Measurements from ENCODE around the gene GPR87.

DNA sequence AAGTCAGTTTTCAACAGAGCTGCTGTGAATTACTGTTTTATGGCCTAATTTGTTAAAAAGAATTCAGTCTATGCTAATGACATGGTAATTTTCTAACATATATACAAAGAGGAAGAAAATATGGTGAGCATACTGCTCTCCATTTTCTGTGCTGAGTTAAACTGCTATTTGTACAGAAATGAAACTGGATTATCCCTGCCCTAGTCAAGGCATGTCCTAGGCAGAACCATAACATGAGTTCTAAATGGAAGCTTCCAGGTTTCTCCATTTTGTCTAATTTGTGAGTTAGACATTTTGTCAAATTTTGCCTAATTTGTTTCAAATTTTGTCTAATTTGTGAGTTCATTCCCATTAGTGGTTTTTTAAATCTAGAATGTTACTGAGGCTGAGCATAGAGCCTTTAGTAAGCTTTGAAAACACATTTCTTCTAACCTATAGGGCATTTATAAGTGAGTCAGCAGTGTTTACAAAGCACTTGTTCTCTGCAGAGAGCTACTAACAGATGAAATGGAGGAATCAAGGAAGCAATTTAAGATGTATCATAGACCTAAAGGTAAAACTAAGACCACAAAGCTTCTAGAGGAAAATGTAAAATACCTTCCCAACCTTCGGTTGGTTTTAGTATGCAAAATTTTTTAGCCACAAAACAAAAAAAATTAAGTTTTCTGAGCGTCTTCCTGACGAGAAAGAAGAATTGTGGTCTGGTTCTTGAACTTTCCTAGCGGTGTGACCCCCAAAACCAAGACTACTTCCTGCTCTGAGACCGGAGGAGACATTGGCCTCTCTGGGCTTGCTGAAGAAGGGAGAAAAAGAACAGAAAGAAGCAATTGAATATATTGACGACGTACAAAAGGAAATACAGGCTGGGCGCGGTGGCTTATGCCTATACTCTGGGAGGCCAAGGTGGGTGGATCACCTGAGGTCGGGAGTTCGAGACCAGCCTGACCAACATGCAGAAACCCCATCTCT is 48.1 kb downstream of the GPR87 start:
- TF ChIP-seq, protein P1, sequence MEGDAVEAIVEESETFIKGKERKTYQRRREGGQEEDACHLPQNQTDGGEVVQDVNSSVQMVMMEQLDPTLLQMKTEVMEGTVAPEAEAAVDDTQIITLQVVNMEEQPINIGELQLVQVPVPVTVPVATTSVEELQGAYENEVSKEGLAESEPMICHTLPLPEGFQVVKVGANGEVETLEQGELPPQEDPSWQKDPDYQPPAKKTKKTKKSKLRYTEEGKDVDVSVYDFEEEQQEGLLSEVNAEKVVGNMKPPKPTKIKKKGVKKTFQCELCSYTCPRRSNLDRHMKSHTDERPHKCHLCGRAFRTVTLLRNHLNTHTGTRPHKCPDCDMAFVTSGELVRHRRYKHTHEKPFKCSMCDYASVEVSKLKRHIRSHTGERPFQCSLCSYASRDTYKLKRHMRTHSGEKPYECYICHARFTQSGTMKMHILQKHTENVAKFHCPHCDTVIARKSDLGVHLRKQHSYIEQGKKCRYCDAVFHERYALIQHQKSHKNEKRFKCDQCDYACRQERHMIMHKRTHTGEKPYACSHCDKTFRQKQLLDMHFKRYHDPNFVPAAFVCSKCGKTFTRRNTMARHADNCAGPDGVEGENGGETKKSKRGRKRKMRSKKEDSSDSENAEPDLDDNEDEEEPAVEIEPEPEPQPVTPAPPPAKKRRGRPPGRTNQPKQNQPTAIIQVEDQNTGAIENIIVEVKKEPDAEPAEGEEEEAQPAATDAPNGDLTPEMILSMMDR (IDR thresholded peaks at IDR 0.05 in 2 of 3, conservative IDR thresholded peaks at IDR 0.05 in 1 of 3; ENCODE audit: insufficient read depth in 2 of 3, low read depth in 1 of 3, low read length in 3 of 3) = no peak
- no peak for TF ChIP-seq SMARCE1 (IDR thresholded peaks at IDR 0.05)
- TF ChIP-seq KDM1A (IDR thresholded peaks at IDR 0.05) = no peak
- TF ChIP-seq TEAD1 (CRISPR knock-in tag; IDR thresholded peaks at IDR 0.05) = no peak
- TF ChIP-seq ZNF311 (CRISPR knock-in tag; IDR thresholded peaks at IDR 0.05) = no peak

All from K562 (cell line).